ENCODE results near the gene DCXR.

DCXR gene

GRCh38 chr17:81998212-81998611 is 39.3 kb downstream of the DCXR start:
- DNase-seq (ENCODE audit: low spot score) = no peak

GRCh38 chr17:81996757-81997441 is 40.6 kb downstream of the DCXR start:
- no peak for DNase-seq (ENCODE audit: low spot score)

- no peak for DNase-seq (ENCODE audit: low spot score)
Measured at GRCh38 chr17:81996232-81996756, 41.2 kb downstream of the DCXR start.

- DNase-seq (ENCODE audit: low spot score) = no peak
Measured at GRCh38 chr17:81995463-81996231, 41.9 kb downstream of the DCXR start.

- DNase-seq (ENCODE audit: low spot score) = no peak
Measured at GRCh38 chr17:81994593-81995462, 42.7 kb downstream of the DCXR start.

- no peak for DNase-seq (ENCODE audit: low spot score)
Measured at GRCh38 chr17:81993729-81994592, 43.5 kb downstream of the DCXR start.

- no peak for DNase-seq (ENCODE audit: low spot score)
Measured at GRCh38 chr17:81992306-81993102, 45.0 kb downstream of the DCXR start.

- DNase-seq (ENCODE audit: low spot score) = peak; percentile 87
Measured at GRCh38 chr17:81991684-81992305, 45.7 kb downstream of the DCXR start.

- DNase-seq (ENCODE audit: low spot score) = no peak
Measured at GRCh38 chr17:81990836-81991683, 46.4 kb downstream of the DCXR start.

GRCh38 chr17:81987161-81987770 is 50.2 kb downstream of the DCXR start:
- no peak for DNase-seq (ENCODE audit: low spot score)

GRCh38 chr17:81986606-81987005 is 50.9 kb downstream of the DCXR start:
- DNase-seq (ENCODE audit: low spot score) = no peak

Measured in GM03348 (cell line).